Pancreas (tissue), 10 donors: ENCODE data around the gene BCL2L14. TPM values are rescaled to one million over a fixed set of nuclear protein-coding genes. Genes with fewer than 3 reads are reported as not detected.

Source experiments
- ATAC-seq, 4 donors: fragments of 200-7000 bp; cut with Tn5 transposase; one replicate each; pipeline versions ENCODE4 v1.8.0 to v1.9.1; 2020; ENCODE audit warnings: mild to moderate bottlenecking in 4 of 4, moderate library complexity in 4 of 4
- DNase-seq, 6 donors: peaks; one replicate each; pipeline ENCODE4 v3.0.0-alpha.2; 2020
- FAIRE-seq: peaks from 2 replicates; lab custom pipeline; 2012; peaks lifted over from hg19 to GRCh38; lab: Jason Lieb, UNC
- H3K27ac ChIP-seq, 4 donors: fragments of 200-600 bp; sonication (generic); 1 replicate in 3 of 4; 2 replicates in 1 of 4; pipeline versions ENCODE4 v1.5.0 to v1.8.0; 2020
- H3K27me3 ChIP-seq, 4 donors: fragments of 200-600 bp; one replicate each; pipeline ENCODE4 v1.8.0; 2021
- H3K36me3 ChIP-seq, 3 donors: fragments of 200-600 bp; sonication (generic) in 1 of 3; one replicate each; pipeline versions ENCODE4 v1.5.0 to v1.8.0; 2020 to 2021
- H3K4me1 ChIP-seq, 3 donors: fragments of 200-600 bp; one replicate each; pipeline ENCODE4 v1.8.0; 2021
- H3K4me3 ChIP-seq, 4 donors: fragments of 200-600 bp; sonication (generic) in 2 of 4; one replicate each; pipeline versions ENCODE4 v1.5.0 to v1.8.0; 2020 to 2021
- H3K9me3 ChIP-seq, 4 donors: fragments of 200-600 bp; one replicate each; pipeline ENCODE4 v1.8.0; 2021
- CTCF ChIP-seq, 4 donors: fragments of 200-600 bp; sonication (generic) in 3 of 4; IDR thresholded peaks; one replicate each; pipeline versions ENCODE4 v1.5.0 to v1.8.0; 2021; ENCODE audit warnings: antibody characterized with exemption in 4 of 4
- WGBS, 2 donors: extraction: QIAGEN DNeasy Blood & Tissue Kit; methylation state at CpG; one replicate each; pipeline ENCODE4 v1.1.7; 2013; 5-methylcytosine and 5-hydroxymethylcytosine counted together
- intact Hi-C, 3 donors: fragments of 100-400 bp; cut with DNase I; formaldehyde crosslinking; loops; one replicate each; pipeline versions ENCODE4 v1.11.1 to v1.14.2; 2022
- polyA plus RNA-seq, 2 donors: library from polyadenylated mRNA; stranded (reverse); fragments of 200-250 nt; gene quantifications; one replicate each; pipeline ENCODE4 v1.2.3, GENCODE V29; 2013
- total RNA-seq, 6 donors: library from RNA; stranded (reverse); fragmentation: NEBNext Ultra II Directional in 4 of 6; extraction: Animal tissue kit (Norgen Biotek cat#: 25700) in 4 of 6; gene quantifications; one replicate each; pipeline versions ENCODE4 v1.2.1 to v1.2.4, GENCODE V29; 2021 to 2023
- donor health status: healthy with polysubstance abuse.
- donor health status: DM: no; HTN: no; CAD: no; lungs with moderate emphysema.
- donor health status: DM: no; HTN: no; CAD: no.
- donor health status: control.
- donor health status: control.
- donor health status: Bipolar disorder and iron deficiency.
- donor health status: DM: yes; HTN: yes; CAD: no.
- donor health status: DM: no; HTN: no; CAD: no.
- donor health status: DM: no; HTN: no; CAD: no.
- donor health status: DM: yes; HTN: yes; CAD: no.

BCL2L14 gene
- total and polyA plus RNA-seq, 8 donors, result 2.0 to 5.4 (median 4.1) TPM

GRCh38 chr12:12069821-12070548 is 754 bp upstream of the BCL2L14 start:
- no peaks in the 10 kb centered on the region for H3K9me3 ChIP-seq
- peaks cover 0 to 5% (median 0%) of the 10 kb centered on the region in 3 donors for H3K4me1 ChIP-seq
- H3K27me3 ChIP-seq, result no peaks in the 10 kb centered on the region
- 57 to 69% methylated on average over 14 of the region's 14 CpGs for WGBS, 2 donors
- no peaks in the 10 kb centered on the region for H3K36me3 ChIP-seq
- ATAC-seq, result no peak
- intact Hi-C loops, result no loop called here
- peak overlapping the region in 2 of 4 donors; percentile 27 to 32 for H3K4me3 ChIP-seq
- TF ChIP-seq CTCF (IDR thresholded peaks at IDR 0.05), result no peak
- H3K27ac ChIP-seq, result peak overlapping the region in 2 of 4 donors; percentile 73 to 78
- DNase-seq, result no peak
- no peak for FAIRE-seq

- H3K27ac ChIP-seq, result peak overlapping the region; percentile 10 to 78 (median 50)
- no peaks in the 10 kb centered on the region for H3K9me3 ChIP-seq
- peaks cover 0 to 5% (median 0%) of the 10 kb centered on the region in 3 donors for H3K4me1 ChIP-seq
- H3K36me3 ChIP-seq, result no peaks in the 10 kb centered on the region
- FAIRE-seq (no peak), ATAC-seq (peak; percentile 70 to 80 (median 77)), DNase-seq (peak; percentile 53 to 82 (median 66))
- intact Hi-C loops, result no loop called here
- TF ChIP-seq CTCF (IDR thresholded peaks at IDR 0.05), result no peak
- 28 to 29% methylated on average over 21 of the region's 21 CpGs for WGBS, 2 donors
- H3K4me3 ChIP-seq, result peak overlapping the region in 3 of 4 donors; percentile 4 to 32 (median 27)
- no peaks in the 10 kb centered on the region for H3K27me3 ChIP-seq
These were observed 1.5 kb downstream of the BCL2L14 start for GRCh38 chr12:12072064-12072760.

- Histone ChIP-seq H3K4me3 (no peak overlapping the region), H3K4me1 (peaks cover 0 to 4% (median 0%) of the 10 kb centered on the region in 3 donors), H3K27ac (no peak overlapping the region), H3K36me3 (no peaks in the 10 kb centered on the region), H3K27me3 (no peaks in the 10 kb centered on the region), H3K9me3 (no peaks in the 10 kb centered on the region)
- intact Hi-C loops, result loop anchor here in 1 of 3 donors (5.0 kb wide), 1 partner anchor 253 kb away; no protein-coding TSS in a partner anchor
- FAIRE-seq, result no peak
- ATAC-seq, result no peak
- no peak for TF ChIP-seq CTCF (IDR thresholded peaks at IDR 0.05)
- WGBS, 2 donors, result 80 to 86% methylated on average over 5 of the region's 5 CpGs
- DNase-seq, result no peak
These were observed 8.6 kb downstream of the BCL2L14 start for GRCh38 chr12:12079291-12079690.

- WGBS, 2 donors, result 69 to 75% methylated on average over 3 of the region's 3 CpGs
- no peaks in the 10 kb centered on the region for H3K9me3 ChIP-seq
- peaks cover 0 to 4% (median 0%) of the 10 kb centered on the region in 3 donors for H3K4me1 ChIP-seq
- peak overlapping the region in 1 of 4 donors; percentile 53 for H3K27ac ChIP-seq
- ATAC-seq, result peak; percentile 66 to 86 (median 82)
- no peak for TF ChIP-seq CTCF (IDR thresholded peaks at IDR 0.05)
- H3K27me3 ChIP-seq, result no peaks in the 10 kb centered on the region
- intact Hi-C loops, result loop anchor here in 1 of 3 donors (5.0 kb wide), 1 partner anchor 250 kb away; no protein-coding TSS in a partner anchor
- H3K36me3 ChIP-seq, result no peaks in the 10 kb centered on the region
- DNase-seq, result no peak
- FAIRE-seq, result no peak
- H3K4me3 ChIP-seq, result no peak overlapping the region
These were observed 11.2 kb downstream of the BCL2L14 start for GRCh38 chr12:12081836-12082497.
